GM23338 (cell line): ENCODE data around the gene SLC38A10. TPM values are rescaled to one million over a fixed set of nuclear protein-coding genes. Genes with fewer than 3 reads are reported as not detected.
A peak's percentile ranks its signal among the peaks of the same experiment; 100 is the strongest.
"Not testable (repeated sequence)": the region's sequence is repeated elsewhere in the genome, so short reads cannot be mapped to it uniquely, and the experiment has no call there.

Experiments
- ATAC-seq: fragments of 200-7000 bp; cut with Tn5 transposase; 3 replicates; pipeline ENCODE4 v1.9.1; 2020
- DNase-seq: peaks from one replicate; pipeline ENCODE4 v3.0.0-alpha.2; 2015; ENCODE audit warnings: low spot score
- H2AFZ ChIP-seq: fragments of 200-600 bp; sonication (generic); 2 replicates; pipeline ENCODE4 v1.8.0; 2016; ENCODE audit warnings: antibody characterized with exemption, mild to moderate bottlenecking, moderate library complexity
- H3F3A ChIP-seq: fragments of 200-600 bp; sonication (generic); replicated peaks from 2 replicates; pipeline ENCODE4 v1.8.0; 2017; ENCODE audit warnings: antibody characterized with exemption, mixed run types, low read depth
- H3K27ac ChIP-seq: fragments of 200-600 bp; sonication (generic); 2 replicates; pipeline ENCODE4 v1.6.1; 2016; ENCODE audit warnings: low read depth
- H3K27me3 ChIP-seq: fragments of 200-600 bp; sonication (generic); 2 replicates; pipeline ENCODE4 v1.8.0; 2016; ENCODE audit warnings: mild to moderate bottlenecking, mixed run types, moderate library complexity; ENCODE audit not compliant: insufficient read depth
- H3K36me3 ChIP-seq: fragments of 200-600 bp; sonication (generic); 2 replicates; pipeline ENCODE4 v1.8.0; 2016; ENCODE audit warnings: mild to moderate bottlenecking; ENCODE audit not compliant: insufficient read depth
- H3K4me1 ChIP-seq: fragments of 200-600 bp; sonication (generic); 2 replicates; pipeline ENCODE4 v1.8.0; 2016; ENCODE audit warnings: mild to moderate bottlenecking, moderate library complexity; ENCODE audit not compliant: insufficient read depth
- H3K4me2 ChIP-seq: fragments of 200-600 bp; sonication (generic); 2 replicates; pipeline ENCODE4 v1.7.1; 2017; ENCODE audit warnings: mixed run types
- H3K4me3 ChIP-seq: fragments of 200-600 bp; sonication (generic); 2 replicates; pipeline ENCODE4 v1.6.1; 2016; ENCODE audit warnings: mixed run types
- H3K79me2 ChIP-seq: fragments of 200-600 bp; sonication (generic); replicated peaks from 2 replicates; pipeline ENCODE4 v1.8.0; 2017; ENCODE audit warnings: mild to moderate bottlenecking; ENCODE audit not compliant: insufficient read depth
- H3K9me2 ChIP-seq: fragments of 200-600 bp; sonication (generic); 2 replicates; pipeline ENCODE4 v1.8.0; 2017; ENCODE audit not compliant: insufficient read depth
- H4K20me1 ChIP-seq: fragments of 200-600 bp; sonication (generic); replicated peaks from 2 replicates; pipeline ENCODE4 v1.8.0; 2017; ENCODE audit warnings: mild to moderate bottlenecking; ENCODE audit not compliant: insufficient read depth
- H3K27ac Mint-ChIP-seq: 2 replicates; pipeline ENCODE4 v1.8.0; 2020; ENCODE audit warnings: inconsistent platforms, mild to moderate bottlenecking, moderate library complexity, mixed read lengths
- H3K27me3 Mint-ChIP-seq: 3 replicates; pipeline ENCODE4 v1.8.0; 2022; ENCODE audit warnings: low read depth, mild to moderate bottlenecking, moderate library complexity, mixed read lengths, inconsistent platforms; ENCODE audit not compliant: insufficient read depth, poor library complexity
- H3K36me3 Mint-ChIP-seq: 3 replicates; pipeline ENCODE4 v1.8.0; 2021; ENCODE audit warnings: low read depth, mild to moderate bottlenecking, inconsistent platforms, moderate library complexity, mixed read lengths
- H3K4me1 Mint-ChIP-seq: 3 replicates; pipeline ENCODE4 v1.8.0; 2020; ENCODE audit warnings: mild to moderate bottlenecking, inconsistent platforms, mixed read lengths
- H3K4me3 Mint-ChIP-seq: 3 replicates; pipeline ENCODE4 v1.8.0; 2021; ENCODE audit warnings: moderate library complexity, mild to moderate bottlenecking, inconsistent platforms, mixed read lengths
- H3K9me3 Mint-ChIP-seq: 3 replicates; pipeline ENCODE4 v1.8.0; 2020; ENCODE audit warnings: moderate library complexity, mild to moderate bottlenecking, inconsistent platforms, mixed read lengths
- CTCF ChIP-seq, 2 experiments: fragments of 200-600 bp in 1 of 2; sonication (generic) in 1 of 2; conservative IDR thresholded peaks; 2 replicates each; pipeline versions ENCODE4 v1.5.1 to v1.6.1; 2016 to 2017; ENCODE audit warnings: antibody characterized with exemption in 2 of 2, low read depth in 2 of 2, mild to moderate bottlenecking in 2 of 2, moderate library complexity in 1 of 2
- ETS1 ChIP-seq: IDR thresholded peaks from 2 replicates; pipeline ENCODE4 v1.6.1; 2016; ENCODE audit warnings: antibody characterized with exemption
- EZH2 ChIP-seq: fragments of 200-600 bp; sonication (generic); IDR thresholded peaks from one replicate; pipeline ENCODE4 v1.8.0; 2017; ENCODE audit warnings: antibody characterized with exemption, mild to moderate bottlenecking, low read depth; ENCODE audit not compliant: unreplicated experiment
- JUNB ChIP-seq: IDR thresholded peaks from one replicate; pipeline ENCODE4 v1.6.1; 2016; ENCODE audit warnings: antibody characterized with exemption; ENCODE audit not compliant: unreplicated experiment
- NANOG ChIP-seq: IDR thresholded peaks from 2 replicates; pipeline ENCODE4 v1.6.1; 2016; ENCODE audit warnings: antibody characterized with exemption, borderline replicate concordance
- ZNF114 ChIP-seq: fragments of 250-450 bp; sonication (Bioruptor Pico); IDR thresholded peaks from 2 replicates; pipeline ENCODE4 v1.5.0; 2020; ENCODE audit warnings: mild to moderate bottlenecking, moderate library complexity
- ZNF331 ChIP-seq: fragments of 250-450 bp; sonication (Bioruptor Pico); IDR thresholded peaks from 2 replicates; pipeline ENCODE4 v1.5.0; 2020; ENCODE audit warnings: low read depth, mild to moderate bottlenecking, moderate library complexity
- ZNF462 ChIP-seq: fragments of 250-450 bp; sonication (Bioruptor Pico); IDR thresholded peaks from 2 replicates; pipeline ENCODE4 v1.5.0; 2020; ENCODE audit warnings: mild to moderate bottlenecking, moderate library complexity
- polyA plus RNA-seq: library from polyadenylated mRNA; unstranded; fragments of >200 nt; fragmentation: Nextera tagmentation; extraction: Ambion mirVana; gene quantifications from 2 replicates; pipeline ENCODE4 v1.2.1, GENCODE V29; 2016
- total RNA-seq: library from RNA; depleted of rRNA; stranded (reverse); fragments of >200 nt; shearing (Covaris generic); gene quantifications from 2 replicates; pipeline ENCODE4 v1.2.3, GENCODE V29; 2014

The SLC38A10 gene
- total and polyA plus RNA-seq, 2 experiments from 2014 or later = 17.1 to 55.8 TPM

GRCh38 chr17:81308784-81309139, 13.7 kb upstream of the SLC38A10 start:
- Histone ChIP-seq H3K4me1 (peaks cover 13% of the 10 kb centered on the region; the same call in 1 of the 2 replicates), H2AFZ (peak overlapping the region; percentile 87), H3K4me2 (peak overlapping the region; percentile 71; the same call in 1 of the 2 replicates)
- not testable (repeated sequence) for DNase-seq, H3K27ac Mint-ChIP-seq, H3K36me3 ChIP-seq, ATAC-seq, H3F3A ChIP-seq, H3K79me2 ChIP-seq, H3K27me3 Mint-ChIP-seq, H3K27me3 ChIP-seq, H4K20me1 ChIP-seq, H3K9me2 ChIP-seq, H3K36me3 Mint-ChIP-seq, H3K27ac ChIP-seq, H3K4me3 Mint-ChIP-seq, H3K9me3 Mint-ChIP-seq, H3K4me3 ChIP-seq
- H3K4me1 Mint-ChIP-seq = peaks cover 10% of the 10 kb centered on the region

- Histone ChIP-seq H3K4me2 (no peak overlapping the region), H2AFZ (no peak overlapping the region), H3K9me2 (no peaks in the 10 kb centered on the region), H3K79me2 (no peaks in the 10 kb centered on the region), H3K4me1 (peaks cover 13% of the 10 kb centered on the region; the same call in 1 of the 2 replicates), H3K27ac (no peak overlapping the region), H3K4me3 (no peak overlapping the region), H4K20me1 (no peaks in the 10 kb centered on the region), H3K36me3 (no peaks in the 10 kb centered on the region), H3K27me3 (no peaks in the 10 kb centered on the region), H3F3A (no peaks in the 10 kb centered on the region)
- Mint-ChIP-seq H3K36me3 (no peaks in the 10 kb centered on the region), H3K9me3 (peaks cover 6% of the 10 kb centered on the region; the same call in 1 of the 3 replicates), H3K4me3 (no peak overlapping the region; the same call in 2 of the 3 replicates), H3K4me1 (peaks cover 10% of the 10 kb centered on the region), H3K27ac (no peak overlapping the region), H3K27me3 (peaks cover 6% of the 10 kb centered on the region)
- no peak for DNase-seq
- ATAC-seq = no peak
- TF ChIP-seq ETS1 (no peak), JUNB (no peak), CTCF (conservative IDR thresholded peaks at IDR 0.05; ENCODE audit: low read depth in 2 of 2) (no peak), ZNF331 (CRISPR knock-in tag) (no peak), EZH2 (no peak), ZNF462 (no peak), ZNF114 (CRISPR knock-in tag) (no peak), NANOG (no peak)
Observed at GRCh38 chr17:81307636-81308560, 12.8 kb upstream of the SLC38A10 start.
